HG02885 (cell line): ENCODE measurements around the gene PIGS.
"Not testable (repeated sequence)": the region's sequence is repeated elsewhere in the genome, so short reads cannot be mapped to it uniquely, and the experiment has no call there.

ENCODE experiments used
- ATAC-seq: cut with Tn5 transposase; IDR thresholded peaks from one replicate; pipeline ENCODE4 v1.9.1; 2021; ENCODE audit warnings: mild to moderate bottlenecking; ENCODE audit not compliant: unreplicated experiment, poor library complexity

Gene PIGS

DNA sequence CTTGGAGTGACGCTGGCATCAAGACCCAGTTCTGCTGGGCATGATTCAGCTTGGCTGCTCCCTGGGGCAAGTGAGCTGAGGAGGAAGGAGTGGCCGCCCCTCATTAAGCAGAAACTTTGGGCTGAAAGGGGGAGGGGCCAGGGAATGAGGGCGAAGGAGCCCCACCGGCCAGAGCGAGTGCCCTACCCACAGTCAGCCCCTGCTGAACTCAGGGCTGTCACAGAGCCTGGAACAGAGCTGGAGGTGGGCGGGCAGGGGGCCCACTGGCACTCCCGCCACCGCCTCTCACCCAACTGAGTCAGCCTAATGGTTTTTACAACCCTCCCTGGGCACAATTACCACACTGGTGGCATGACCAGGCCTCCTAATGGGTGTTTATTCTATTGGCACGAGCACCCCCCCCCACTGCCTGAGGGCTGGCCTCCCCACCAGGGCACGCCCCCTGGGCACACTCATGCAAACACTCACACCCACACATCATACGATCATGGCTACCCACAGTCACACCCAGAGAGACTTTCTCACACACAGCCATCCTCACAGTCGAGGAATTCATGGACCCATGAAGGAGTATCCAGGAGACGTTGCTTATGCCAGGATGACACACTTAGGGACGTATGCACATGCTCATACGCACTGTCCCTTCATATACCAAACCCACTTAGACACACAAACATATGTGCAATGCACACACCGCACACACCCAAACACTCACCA lies 38.1 kb downstream of the PIGS start:
- ATAC-seq, result no peak

DNA sequence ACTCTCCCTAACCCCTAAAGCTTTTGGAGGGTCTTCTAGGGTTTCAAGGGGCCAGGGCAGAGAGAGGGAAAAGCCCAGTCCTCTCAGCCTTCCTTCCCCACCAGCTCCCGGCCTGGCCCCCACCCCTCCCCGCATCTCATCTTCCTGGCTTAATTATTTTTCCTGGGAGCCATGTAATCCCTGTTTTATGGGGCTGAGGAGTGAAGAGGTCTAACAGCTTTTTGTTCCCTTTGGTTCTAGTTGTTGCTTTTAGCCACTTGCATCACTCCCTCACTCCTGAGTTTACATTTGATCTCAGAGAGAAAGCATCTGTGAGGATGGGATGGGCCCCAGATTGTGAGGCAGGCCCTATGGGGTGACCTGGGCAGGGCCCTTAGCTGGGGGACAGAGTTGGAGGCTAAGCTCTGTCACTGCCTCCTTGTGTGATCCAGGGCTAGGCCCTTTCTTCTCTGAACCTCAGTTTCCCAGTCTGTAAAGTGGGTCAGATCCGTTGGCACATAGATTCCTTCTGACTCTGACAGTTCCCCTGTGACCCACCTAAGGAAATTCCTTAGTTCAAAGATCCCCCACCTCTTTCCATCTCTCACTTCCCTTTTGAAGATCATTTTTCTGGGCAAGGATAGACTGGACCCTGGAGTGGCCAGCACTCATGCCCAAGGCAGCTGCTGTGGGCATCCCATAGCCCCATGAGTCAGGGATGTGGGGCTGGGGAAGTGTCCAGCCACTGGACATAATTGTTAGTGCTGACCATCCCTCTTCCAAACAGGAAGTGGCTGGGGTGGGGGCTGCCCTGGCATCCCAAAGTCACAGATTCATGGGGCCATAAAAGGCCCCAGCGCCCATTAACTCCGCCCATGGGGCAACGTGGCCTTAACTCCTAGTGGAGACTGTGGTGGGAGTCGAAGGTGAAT lies 39.0 kb downstream of the PIGS start:
- ATAC-seq, result no peak

DNA sequence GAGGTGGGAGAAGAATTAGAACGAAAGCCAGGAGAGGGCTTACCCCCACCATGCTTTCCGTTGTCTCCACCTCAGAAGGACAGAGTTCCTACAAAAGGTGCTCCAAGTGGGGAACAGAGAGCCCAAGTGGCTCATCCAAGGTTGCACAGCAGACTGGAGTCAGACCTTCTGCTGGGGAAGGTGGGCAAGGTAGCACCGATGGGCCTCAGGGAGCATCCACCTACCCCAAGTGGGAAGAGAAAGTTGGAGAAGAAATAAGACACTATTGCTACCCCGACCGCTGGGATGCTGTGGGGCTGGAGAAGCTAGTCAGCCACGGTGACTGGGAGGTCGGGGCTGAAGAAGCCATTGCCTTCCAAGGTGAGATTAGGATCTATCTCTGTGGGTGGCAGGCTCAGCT lies 40.4 kb downstream of the PIGS start:
- no peak for ATAC-seq

DNA sequence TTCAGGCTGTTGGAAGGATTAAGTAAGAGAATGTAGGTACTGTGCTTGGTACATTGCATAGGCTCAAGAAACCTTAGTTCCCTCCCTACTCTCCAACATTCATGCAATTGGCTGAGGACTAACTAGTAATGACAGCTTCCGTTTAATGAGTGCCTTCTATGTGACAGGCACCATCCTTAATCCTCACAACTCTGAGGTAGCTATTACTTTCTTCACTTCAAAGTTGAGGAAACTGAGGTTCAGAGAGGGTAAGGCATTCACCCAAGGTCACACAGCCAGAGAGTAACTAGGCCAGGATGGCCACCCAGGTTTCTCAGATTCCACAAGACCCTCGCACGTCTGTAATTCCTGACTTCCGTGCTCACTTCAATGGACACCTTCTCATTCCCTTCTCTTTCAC lies 41.1 kb downstream of the PIGS start:
- no peak for ATAC-seq

DNA sequence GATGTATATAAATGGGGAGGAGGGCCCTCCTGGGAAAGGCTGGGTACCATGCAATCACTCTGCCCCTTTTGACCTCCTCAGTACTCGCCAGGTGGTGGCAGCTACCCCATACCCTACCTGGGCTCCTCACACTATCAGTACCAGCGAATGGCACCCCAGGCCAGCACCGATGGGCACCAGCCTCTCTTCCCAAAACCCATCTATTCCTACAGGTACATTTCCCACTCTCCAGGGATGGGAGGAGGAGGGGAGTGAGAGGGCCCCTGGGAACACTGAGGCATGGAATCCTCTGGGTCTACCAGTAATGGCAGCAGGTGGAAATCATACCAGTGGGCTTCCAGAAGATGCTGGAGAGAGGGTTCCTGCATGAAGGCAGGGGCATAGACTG lies 42.3 kb downstream of the PIGS start:
- ATAC-seq, result no peak

DNA sequence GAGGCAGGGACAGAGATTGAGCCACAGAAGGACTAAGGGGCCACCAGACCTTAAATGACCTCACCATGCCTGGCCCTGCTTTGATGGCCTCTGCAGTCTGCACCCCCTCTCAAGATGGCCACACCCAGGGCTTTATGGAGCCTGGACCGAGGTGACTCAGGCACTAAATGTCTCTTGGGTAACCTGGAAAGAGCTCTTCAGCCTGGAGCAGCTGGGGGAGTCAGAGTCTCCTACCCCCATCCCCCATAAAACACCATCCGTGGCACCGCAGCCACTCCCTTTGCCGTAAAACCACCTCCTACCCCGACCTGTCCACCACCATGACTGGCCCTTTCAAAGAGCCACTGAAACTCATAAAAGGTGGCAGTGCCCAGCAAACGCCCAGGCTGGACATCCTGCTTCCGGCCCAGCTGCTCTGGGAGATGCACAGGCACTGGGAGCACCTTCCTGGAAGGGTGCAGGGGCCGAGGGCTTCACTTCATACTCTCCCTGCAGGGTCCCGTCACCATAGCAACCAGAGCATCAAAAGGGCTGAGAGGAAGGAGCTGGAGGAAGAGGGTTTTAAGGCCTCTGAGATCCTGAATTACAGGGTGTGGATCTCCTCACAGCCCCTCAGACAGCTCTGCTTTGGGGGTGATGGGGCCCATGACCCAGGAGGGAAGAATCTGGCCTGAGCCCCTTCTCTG lies 42.9 kb downstream of the PIGS start:
- ATAC-seq, result no peak

DNA sequence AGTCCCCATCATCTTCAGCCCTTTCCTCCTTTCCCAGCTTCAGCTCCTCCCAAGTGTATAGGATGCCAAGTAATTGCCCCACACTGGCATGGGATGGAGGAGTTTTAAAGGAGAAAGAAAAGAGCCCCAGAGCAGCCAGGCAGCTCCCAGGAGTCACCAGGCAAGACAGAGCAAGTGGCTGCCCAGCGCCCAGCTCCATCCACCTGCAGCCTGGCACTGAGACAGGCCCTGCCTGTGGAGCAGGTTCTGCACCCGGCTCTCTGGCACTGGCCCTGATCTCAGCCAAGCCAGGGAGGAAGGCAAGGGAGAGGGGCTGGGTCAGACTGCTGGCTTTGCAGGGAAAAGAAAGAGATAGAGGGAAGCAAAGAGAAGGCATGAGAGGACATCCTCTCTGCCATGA lies 43.5 kb downstream of the PIGS start:
- ATAC-seq, result no peak

DNA sequence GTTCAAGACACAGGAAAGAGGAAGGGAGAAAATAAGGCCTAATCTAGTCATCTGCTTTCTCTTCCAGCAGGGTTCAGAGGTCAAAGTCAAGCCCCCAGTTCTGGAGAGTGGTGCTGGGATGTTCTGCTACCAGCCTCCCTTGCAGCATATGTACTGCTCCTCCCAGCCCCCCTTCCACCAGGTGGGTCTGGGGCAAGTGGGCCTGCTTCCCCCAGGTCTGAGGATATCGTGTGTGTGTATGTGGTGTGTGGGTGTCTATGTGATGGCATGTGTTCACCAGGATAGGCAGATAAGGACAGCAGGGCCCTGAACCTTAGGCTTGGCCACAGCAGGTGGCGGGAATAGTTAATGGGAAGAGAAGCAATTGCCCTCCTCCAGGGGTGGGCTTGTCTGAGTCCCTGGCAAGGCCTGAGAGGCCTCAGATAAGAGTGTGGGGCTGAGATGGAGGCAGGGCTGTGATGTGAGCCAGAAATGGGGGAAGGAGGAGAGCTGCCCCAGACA lies 44.1 kb downstream of the PIGS start:
- ATAC-seq, result no peak

DNA sequence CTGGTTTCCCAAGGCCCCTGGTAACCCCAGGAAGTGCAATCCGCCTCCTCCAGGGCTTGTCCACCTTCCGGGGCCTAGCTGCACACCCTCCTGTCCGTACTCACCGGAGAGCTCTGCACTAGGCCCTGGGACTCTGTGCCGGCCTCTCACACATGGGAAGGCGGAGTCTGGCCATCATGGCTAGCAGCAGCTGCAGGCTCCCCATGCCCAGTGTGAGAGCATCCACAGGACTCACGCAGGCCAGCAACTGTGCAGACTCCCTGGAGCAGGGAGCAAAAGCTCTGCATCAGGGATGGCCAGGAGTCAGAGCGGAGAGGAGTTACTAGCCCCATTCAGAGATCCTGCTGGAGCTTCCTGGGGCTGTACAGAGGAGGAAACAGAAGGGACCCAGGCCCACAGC lies 44.9 kb downstream of the PIGS start:
- no peak for ATAC-seq

DNA sequence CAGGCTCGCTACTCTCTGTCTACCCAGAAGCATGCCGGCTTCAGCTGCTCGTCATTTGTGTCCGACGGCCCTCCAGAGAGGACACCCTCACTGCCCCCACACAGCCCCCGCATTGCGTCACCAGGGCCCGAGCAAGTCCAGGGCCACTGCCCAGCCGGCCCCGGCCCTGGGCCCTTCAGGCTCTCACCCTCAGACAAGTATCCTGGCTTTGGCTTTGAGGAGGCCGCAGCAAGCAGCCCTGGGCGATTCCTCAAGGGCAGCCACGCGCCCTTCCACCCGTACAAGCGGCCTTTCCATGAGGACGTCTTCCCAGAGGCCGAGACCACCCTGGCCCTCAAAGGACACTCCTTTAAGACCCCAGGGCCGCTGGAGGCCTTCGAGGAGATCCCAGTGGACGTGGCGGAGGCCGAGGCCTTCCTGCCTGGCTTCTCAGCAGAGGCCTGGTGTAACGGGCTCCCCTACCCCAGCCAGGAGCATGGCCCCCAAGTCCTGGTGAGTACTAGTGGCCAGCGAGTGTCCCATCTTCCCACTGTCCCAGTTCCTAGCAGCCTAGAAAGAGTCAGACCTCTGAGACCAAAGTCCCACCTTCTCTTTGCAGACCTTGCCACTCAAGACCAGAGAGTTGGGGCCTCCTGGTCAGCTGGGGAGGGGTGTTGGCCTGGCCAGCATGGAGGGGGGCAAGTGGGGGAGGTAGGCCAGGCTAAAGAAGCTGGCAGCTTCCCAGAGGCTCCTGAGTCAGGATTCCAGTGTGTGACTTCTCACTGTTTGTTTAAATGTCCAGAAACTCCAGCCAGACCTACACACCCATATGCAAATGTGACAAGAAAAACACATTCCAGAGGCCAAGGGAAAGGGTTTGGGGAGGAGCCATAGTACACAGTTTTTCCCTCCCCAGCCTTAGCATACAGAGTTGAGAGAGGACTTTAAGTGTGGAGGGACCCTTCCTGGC lies 46.6 kb downstream of the PIGS start:
- ATAC-seq, result no peak

DNA sequence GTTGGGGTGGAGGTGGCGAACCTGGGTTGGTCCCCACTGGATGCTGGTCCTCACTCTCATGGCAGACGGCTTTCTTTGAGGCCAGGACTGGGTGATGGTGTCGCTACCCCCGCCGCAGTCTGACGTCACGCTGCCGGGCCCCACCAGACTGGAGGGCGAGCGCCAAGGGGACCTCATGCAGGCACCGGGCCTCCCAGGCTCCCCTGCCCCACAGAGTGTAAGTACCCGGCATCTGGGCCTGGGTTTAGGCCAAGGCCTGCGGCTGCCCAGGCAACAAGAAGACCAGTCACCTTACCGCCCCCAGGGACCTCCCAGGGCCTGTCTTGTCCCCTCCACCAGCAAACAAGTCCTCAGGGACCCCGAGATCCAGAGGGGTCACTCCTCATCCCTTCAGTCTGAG lies 47.4 kb downstream of the PIGS start:
- ATAC-seq, result no peak

DNA sequence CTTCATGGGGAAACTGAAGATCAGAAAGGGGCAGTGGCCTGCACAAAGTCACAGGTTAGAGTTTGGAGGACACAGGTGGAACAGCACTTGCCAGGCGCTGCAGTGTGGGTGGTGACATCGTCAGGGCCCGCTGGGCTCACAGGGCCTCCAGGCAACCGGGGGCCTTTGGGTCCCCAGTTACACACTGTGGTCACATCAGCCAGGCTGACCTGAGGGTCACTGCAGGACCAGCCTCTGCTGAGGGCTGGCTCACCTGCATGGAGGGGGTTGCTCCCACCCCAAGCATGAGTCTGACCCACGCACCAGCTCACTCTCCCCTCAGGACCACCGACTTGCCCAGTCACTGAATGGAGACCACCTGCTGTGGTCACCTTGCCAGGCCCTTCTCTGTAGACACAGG lies 48.1 kb downstream of the PIGS start:
- ATAC-seq, result no peak

DNA sequence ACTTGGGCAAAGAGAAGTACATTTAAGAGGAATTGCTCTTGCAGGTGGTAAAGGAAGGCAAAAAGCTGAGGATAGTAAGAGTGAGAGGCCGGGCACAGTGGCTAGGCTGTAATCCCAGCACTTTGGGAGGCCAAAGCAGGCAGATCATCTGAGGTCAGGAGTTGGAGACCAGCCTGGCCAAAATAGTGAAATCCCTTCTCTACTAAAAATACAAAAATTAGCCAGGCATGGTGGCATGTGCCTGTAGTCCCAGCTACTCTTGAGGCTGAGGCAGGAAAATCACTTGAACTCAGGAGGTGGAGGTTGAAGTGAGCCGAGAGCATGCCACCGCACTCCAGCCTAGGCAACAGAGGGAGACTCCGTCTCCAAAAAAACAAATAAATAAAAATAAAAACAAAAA lies 49.0 kb downstream of the PIGS start:
- not testable (repeated sequence) for ATAC-seq

DNA sequence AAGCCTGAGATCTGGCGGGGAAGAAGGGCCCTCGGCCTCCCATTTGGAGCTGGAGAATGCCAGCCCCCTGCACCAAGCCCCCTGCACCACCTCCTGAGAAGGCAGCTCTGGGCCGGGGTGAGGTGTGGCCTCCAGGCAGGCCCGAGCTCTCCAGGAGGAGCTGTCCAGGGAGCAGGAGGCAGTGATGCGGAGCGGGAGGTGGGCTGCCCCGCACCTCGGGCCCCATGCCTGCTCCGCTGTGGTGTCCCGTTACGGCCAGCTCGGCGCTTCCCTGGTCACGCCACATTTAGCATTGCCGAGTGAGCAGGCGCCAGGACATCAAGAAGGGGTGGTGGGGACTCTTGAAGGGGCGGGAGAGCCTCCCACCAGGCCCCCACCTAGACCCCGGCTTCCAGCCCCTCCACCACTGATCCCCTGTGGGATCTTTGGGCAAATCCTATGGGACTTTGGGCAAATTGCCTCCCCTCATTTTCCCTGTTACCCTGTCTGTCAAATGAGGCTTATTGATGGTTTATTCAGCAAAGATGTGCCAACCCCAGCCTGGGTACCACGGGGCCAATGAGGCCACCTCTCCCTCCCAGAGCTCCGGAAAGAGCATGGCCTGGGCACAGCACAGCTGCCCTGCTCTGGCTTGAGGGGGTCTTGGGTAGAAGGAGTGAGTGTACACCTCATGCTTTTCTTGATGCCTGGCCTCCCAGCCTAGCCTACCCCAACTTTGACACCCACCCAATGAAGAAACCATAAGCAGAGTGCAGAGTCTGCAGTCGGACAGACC lies 49.8 kb downstream of the PIGS start:
- no peak for ATAC-seq

DNA sequence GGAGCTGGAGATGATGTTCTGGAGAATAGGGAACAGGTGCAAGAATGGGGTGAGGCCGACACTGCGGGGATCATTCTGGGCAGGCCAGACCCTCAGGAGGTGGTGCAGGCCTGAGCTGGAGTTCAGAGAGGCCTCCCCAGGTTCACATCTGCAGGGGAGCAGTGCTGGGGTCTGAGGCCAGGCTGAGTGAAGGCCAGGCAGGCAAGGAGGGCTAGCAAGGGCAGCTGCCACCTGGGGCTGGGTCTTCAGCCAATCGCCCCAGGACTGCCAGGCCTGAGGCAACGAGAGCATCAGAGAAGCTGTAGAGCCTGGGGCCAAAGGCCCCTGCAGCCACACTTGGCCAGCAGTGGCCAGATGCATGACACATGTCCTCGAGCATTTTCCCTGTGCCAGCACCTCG lies 50.6 kb downstream of the PIGS start:
- ATAC-seq, result no peak

DNA sequence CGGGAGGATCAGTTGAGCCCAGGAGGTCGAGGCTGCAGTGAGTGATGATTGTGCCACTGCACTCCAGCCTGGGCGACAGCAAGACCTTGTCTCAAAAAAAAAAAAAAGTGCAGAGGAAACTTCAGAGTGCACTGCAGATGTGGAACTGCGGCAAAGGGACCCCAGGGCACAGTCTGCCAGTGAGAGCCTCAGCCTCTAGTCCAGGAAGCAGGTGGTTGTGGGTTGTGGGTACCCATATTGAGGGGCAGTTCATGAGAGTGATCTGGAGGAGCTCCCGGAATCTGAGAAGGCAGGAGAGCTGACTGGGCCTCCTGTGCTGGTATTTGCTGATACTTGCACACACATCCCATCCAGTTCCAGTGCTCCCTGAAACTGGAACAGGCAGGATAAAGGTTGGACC lies 52.1 kb downstream of the PIGS start:
- ATAC-seq, result no peak

DNA sequence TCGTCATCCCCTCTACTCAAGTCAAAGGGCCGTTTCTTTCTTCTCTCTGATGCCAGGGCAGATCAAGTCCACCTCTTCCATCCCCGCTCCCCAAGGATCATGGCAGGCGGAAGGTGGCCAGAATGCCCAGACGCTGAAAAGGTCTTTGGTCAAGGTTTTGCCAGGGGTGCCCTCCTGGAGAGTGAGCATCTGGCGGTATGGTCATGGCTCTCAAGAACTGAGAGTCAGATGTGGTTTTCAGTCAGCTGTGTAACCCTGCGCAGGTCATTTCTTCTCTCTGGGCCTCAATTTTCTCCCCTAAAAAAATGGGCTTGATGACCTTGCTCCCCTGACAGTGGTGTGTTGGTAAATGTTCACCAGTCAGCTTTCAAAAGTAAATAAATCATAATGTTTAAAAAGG lies 52.7 kb downstream of the PIGS start:
- ATAC-seq, result no peak

DNA sequence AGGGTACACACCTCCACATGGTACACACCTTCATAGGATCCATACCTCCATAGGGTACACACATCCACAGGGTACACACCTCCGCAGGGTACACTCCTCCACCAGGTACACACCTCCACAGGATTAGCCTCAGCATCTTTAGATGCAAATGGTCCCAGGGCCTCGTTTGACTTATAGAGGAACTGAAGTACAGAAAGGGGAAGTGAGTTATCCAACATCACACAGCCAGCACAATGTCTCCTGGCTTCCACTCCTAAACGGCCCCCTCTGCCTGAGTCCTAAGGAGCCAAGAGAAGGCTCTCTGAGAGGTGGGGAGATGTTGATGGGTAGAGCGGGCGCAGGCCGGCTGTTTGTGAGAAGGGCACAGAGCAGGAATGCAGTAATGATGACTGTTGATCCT lies 53.2 kb downstream of the PIGS start:
- no peak for ATAC-seq

DNA sequence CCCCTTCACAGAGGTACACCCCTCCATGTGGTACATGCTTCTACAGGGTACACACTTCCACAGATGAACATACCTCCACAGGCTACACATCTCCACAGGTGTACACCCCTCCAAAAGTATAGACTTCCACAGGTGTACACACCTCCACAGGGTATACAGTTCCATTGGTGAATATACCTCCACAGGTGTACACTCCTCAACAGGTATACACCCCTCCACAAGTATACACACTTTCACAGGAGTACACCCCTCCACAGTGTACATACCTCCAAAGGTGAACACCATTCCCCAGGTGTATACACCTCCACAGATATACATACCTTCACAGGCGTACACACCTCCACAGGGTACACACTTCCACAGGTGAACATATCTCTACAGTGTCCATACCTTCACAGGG lies 55.8 kb downstream of the PIGS start:
- ATAC-seq, result no peak
